CD4-positive, alpha-beta T cell treated with Interleukin-6 at 100 ng/mL for 8 hours (primary cell): Measurements from ENCODE around the gene HSF5.
"Not testable (repeated sequence)": the region's sequence is repeated elsewhere in the genome, so short reads cannot be mapped to it uniquely, and the experiment has no call there.

Experiments used
- DNase-seq: peaks from one replicate; pipeline ENCODE4 v3.0.0-alpha.2; 2020; ENCODE audit warnings: mixed read lengths, low spot score

The HSF5 gene

GRCh38 chr17:58412961-58413586 lies 75.1 kb downstream of the HSF5 start:
- DNase-seq = no peak

GRCh38 chr17:58412064-58412703 lies 76.0 kb downstream of the HSF5 start:
- DNase-seq = no peak

GRCh38 chr17:58411408-58411894 lies 76.8 kb downstream of the HSF5 start:
- DNase-seq = no peak

GRCh38 chr17:58410714-58411407 lies 77.3 kb downstream of the HSF5 start:
- no peak for DNase-seq

- no peak for DNase-seq
Measured at GRCh38 chr17:58409432-58409831, 78.8 kb downstream of the HSF5 start.

- no peak for DNase-seq
Measured at GRCh38 chr17:58403311-58403710, 84.9 kb downstream of the HSF5 start.

GRCh38 chr17:58402679-58403078 lies 85.5 kb downstream of the HSF5 start:
- no peak for DNase-seq

GRCh38 chr17:58402047-58402446 lies 86.2 kb downstream of the HSF5 start:
- no peak for DNase-seq

GRCh38 chr17:58401287-58401686 lies 86.9 kb downstream of the HSF5 start:
- DNase-seq = no peak

GRCh38 chr17:58400826-58401225 lies 87.4 kb downstream of the HSF5 start:
- no peak for DNase-seq

GRCh38 chr17:58399974-58400373 lies 88.2 kb downstream of the HSF5 start:
- no peak for DNase-seq

GRCh38 chr17:58398574-58399266 lies 89.5 kb downstream of the HSF5 start:
- no peak for DNase-seq

- DNase-seq = not testable (repeated sequence)
Measured at GRCh38 chr17:58397421-58397820, 90.8 kb downstream of the HSF5 start.

- no peak for DNase-seq
Measured at GRCh38 chr17:58396173-58396572, 92.0 kb downstream of the HSF5 start.

- DNase-seq = no peak
Measured at GRCh38 chr17:58394534-58395223, 93.5 kb downstream of the HSF5 start.

GRCh38 chr17:58391302-58391984 lies 96.8 kb downstream of the HSF5 start:
- DNase-seq = no peak

GRCh38 chr17:58390884-58391283 lies 97.3 kb downstream of the HSF5 start:
- no peak for DNase-seq

GRCh38 chr17:58388302-58389190 lies 99.7 kb downstream of the HSF5 start:
- no peak for DNase-seq

- DNase-seq = no peak
Measured at GRCh38 chr17:58387834-58388233, 100.4 kb downstream of the HSF5 start.

- DNase-seq = no peak
Measured at GRCh38 chr17:58386708-58387107, 101.5 kb downstream of the HSF5 start.
